Measurements from ENCODE around the gene JUND.

JUND gene

DNA sequence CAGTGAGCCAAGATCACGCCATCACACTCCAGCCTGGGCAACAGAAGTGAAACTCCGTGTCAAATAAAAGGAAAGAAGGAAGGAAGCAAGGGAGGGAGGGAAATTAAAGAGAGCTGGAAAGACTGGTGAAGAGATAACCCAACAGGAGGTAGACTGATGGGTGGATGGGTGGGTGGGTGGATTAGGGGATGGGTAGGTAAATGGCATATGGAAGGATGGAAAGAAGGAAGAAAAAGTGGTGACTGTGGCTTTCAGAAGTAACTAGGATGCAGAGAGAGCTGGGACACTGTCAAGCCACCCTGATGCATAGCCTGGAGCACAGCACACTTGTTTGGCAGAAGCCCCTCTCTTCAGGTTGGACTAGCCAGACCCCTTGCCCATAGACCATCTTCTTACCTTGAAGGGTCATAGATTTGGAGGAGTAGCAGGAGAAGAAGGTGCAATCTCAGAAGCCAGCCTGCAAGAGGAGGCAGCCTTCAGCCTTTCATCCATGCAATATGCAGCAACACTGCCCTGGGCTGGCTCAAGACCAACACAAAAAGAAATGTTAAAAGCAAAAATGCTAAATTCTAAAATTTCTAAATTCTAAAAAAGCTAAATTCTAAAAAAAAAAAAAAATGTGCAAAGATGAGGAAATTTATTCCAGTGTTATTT lies 12.2 kb downstream of the JUND start:
- no peak for DNase-seq (ENCODE audit: low read depth in 2 of 2)

DNA sequence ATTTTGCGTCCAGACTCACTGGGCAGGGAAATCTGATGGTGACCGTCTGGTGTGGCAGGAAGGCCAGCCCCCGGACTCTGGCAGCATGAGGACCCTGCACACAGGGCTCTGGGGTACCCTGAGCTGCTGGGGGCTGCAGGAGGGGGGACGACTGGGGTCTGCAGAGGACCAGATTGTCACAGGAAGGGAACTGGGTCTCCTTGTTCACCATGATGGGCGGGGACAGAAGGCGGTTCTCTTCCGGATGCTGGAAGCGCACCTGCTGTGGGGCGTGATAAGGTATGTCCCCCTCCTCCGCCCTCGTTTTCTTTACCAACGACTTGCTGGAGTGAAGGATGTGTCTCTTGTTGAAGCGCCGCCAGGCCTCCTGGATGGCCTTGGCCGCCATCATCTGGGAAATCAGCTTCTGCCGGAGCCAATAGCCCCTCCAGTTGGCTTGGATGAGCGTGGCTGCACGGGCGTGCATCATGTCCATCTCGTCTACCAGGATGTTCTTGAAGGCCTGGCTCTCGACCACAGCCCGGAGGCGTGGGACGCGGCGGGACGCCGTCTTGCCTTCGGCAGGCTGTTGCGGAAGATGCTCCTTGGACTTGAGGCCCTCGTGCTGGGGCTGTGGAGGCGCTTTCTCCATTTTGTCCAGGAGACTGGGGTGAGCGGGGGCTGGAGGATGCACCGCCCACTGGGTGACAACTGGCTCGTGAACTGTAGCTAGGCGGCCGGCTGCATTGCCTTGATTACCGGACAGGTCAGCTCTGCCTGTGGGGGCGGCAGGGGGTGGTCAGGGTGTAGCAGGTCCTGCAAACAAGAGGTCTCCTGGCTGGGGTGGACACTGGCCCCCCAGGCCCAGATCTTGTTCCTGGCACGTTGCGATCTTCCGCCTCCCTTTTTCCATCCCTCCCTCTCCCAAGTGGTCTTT lies 14.4 kb downstream of the JUND start:
- DNase-seq (ENCODE audit: low read depth in 2 of 2) = no peak

DNA sequence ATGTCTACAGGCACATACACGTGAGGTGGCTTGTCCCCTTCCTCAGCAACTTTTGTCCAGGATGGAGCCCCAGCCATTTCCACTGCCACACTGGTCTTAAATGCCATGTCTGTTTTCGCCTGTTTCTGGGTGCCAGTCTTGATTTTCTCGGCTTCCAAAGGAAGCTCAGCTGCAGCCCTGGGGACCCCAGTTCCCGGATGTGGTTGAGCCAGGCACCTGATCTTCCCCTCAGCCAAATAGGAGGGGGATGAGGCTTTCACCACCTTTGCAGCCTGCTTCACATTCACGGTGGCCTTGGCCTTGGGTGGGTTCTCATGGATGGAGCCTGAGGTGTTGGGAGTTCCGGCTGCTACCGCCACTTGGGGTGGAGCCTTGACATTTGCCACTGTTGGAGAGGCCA lies 15.8 kb downstream of the JUND start:
- no peak for DNase-seq (ENCODE audit: low read depth in 2 of 2)

DNA sequence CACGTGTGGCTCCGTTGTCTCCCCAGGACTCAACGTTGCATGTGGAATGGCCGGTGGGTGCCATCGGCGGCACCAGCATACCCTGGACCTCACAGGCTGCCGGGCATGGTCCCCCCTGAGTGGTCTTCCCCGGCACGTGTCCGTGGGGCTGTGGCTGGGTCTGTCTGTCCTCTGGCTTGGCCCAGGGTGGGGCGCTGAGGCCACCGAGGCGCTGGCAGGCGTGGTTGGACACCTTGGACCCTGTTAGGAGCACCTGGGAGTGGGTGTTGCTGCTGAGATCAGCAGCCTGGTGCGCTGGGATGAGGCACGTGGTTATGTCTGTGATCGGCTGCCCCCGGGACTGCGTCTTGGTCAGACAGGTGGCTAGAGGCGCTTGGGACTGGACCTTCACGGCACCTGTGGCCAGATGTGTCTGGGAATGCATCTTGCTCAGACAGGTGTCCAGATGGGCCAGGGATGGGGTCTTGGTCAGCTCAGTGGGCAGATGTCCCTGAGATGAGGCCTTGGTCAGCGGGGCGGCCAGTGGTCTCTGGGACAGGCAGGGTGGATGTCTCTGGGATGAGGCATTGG lies 16.4 kb downstream of the JUND start:
- no peak for DNase-seq (ENCODE audit: low read depth in 2 of 2)

DNA sequence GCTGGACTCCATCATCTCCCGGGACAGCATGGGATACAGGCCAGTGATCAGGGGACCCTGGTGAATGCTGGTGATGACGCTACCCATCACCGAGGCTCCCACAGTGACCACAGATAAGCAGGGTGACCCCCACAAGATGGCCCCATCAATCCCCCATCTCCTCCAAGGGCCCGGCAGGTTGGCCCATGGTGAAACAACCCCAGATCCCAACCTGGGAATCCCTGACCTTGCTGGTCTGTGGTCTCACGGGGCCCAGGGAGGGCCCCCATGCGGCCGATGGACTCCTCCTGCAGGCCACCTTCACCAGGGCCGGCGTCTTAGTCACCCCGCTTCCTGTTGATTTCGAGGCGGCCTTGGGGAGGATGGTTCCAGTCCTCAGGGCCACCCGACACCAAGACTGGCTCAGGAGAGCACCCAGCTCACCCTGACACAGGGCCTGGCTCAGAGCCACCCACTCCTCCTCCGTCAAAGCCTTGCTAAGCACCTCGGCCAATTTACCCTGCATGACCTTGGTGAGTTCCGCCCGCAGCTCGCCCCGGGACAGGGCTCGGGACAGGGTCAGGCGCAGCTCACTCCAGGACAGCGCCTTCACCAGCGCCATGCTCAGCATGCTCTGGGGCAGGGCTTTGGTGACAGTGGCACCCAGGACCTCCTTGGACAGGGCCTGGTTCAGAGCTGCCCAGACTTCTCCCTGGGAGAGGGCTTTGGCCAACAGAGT lies 17.1 kb downstream of the JUND start:
- no peak for DNase-seq (ENCODE audit: low read depth in 2 of 2)

DNA sequence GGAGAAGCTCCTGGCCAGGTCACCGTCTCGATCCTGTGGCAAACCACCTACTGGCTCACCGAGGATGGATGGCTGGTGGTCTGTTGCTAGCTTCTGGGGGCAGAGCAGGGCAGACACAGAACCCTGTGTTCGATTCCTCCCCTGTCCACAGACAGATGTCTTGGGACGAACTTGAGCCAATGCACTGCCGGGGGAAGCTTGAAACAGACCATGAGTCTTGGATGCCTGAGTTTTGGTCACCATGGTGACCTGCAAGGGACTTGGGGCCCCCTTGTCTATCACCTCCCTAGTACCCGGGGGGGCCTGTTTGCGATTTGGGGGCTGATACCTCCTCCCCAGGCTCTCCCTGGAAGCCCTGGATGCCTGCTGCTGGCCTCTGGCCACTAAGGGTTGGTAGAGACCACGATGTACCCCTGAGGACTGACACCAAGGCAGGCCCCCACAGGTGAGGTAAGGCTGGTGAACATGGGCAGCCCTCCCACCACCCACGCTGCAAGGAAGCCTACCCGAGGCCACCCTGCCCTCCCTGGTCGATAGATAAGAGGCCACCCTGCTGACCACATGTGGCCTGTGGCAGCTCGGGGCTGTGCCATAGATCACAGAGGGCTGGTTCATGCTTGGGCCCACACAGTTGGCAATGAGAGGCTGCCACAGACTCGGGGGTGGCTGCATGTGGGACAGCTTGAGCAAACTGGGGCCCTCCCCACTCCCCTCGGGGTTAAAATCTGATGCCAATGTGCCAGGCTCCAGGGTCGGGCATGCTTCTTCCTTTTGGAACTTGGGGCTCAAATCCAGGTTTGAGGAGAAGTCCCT lies 17.9 kb downstream of the JUND start:
- DNase-seq (ENCODE audit: low read depth in 2 of 2) = no peak

DNA sequence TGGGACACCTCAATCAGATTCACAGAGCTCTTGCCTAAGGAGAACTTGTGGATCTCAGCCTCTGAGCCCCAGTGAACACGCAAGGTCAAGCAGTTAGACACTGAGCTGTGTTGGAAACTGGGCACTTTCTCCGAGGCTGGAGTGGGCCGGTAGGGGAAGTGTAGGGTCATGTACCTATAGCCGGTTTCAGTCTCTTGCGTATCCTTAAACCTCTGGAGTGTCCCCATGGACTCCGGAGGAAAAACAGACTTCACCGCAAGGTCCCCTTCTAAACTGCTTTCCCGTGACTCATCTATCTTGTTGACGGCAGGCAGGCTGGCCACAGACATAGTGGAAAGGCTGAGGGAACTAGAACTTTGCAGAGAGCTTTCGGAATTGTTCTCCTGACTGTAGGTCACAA lies 18.5 kb downstream of the JUND start:
- DNase-seq (ENCODE audit: low read depth in 2 of 2) = no peak

DNA sequence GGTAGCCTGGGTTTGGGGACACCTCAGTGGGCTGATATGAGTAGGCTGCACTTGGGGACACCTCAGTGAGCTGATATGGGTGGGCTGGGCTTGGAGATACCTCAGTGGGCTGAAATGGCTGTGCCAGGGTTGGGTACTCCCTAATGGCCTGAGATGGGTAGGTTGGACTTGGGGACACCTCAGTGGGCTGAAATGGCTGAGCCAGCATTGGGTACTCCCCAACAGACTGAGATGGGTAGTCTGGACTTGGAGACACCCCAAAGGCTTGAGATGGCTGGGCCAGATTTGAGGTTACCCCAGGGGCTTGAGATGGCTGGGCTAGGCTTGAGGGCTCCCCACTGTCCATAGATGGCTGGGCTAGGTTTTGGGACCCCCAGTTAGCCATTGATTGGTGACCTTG lies 19.3 kb downstream of the JUND start:
- no peak for DNase-seq (ENCODE audit: low read depth in 2 of 2)

DNA sequence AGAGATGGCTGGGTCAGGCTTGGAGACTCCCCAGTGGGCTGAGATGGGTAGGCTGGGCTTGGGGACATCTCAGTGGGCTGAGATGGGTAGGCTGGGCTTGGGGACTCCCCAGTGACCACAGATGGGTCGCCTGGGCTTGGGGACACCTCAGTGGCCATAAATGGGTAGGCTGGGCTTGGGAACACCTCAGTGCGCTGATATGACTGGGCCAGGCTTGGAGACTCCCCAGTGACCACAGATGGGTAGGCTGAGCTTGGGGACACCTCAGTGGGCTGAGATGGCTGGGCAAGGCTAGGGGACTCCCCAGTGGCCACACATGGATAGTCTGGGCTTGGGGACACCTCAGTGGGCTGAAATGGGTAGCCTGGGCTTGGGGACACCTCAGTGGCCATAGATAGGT lies 19.9 kb downstream of the JUND start:
- no peak for DNase-seq (ENCODE audit: low read depth in 2 of 2)

DNA sequence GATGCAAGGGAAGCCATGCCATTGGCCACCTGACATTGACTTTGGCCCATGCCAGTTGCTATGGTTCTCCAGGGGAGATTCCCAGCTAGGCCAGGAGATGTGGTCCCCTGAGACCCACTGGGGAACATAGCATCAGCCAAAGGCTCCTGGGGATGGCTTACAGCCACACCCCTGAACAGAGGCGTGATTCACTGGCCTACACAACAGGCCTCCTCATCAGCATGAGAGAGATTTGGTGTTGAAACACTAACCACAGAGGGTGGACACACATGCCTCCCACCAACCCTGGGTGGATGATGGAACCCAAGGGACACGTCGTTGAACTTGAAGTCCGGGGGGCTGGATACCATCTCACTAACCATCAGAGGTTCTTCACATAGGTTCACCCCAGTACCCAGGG lies 21.5 kb downstream of the JUND start:
- no peak for DNase-seq (ENCODE audit: low read depth in 2 of 2)

DNA sequence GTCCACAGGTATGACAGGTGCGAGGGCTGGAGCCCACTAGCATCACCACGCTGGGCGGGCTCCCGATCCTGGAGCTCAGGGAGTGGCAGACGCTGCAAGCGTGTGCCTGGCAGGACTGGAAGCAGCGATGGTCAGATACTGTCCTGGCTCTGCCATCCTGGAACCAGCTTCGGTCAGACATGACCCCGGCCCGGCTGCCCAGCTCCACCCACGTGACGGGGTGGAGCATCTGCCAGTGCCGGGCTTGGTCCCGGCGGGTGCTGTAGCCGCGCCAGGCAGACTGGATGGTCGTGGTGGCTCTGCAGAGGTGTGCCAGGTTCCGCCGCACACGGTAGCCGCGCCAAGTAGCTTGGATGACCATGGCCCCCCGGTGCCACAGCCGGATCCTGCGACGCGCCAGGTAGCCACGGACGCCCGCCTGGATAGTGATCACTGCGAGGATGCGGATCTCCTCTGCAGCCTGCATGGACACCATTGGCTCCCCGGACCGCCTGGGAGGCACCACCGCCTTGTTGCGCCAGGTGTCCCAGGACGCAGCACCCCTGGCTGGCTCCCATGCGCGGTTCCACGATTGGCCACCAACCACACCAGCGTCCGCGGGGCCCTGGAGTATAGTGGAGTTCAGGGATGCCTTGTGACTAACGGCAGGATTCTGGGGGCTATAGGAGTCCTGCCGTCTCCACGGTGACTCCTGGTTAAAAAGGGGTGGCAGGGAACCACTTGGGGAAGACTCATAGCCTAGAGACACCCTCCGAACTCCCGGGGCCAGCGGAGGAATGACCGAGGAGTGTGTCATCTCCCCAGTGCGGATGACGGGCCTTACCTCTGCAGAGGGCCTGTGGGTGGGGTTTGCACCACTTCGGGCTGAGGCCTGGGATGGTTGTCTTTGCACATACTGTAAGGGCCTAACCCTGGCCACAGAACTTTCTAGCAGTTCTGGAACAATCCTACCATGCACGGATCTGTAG lies 23.6 kb downstream of the JUND start:
- no peak for DNase-seq (ENCODE audit: low read depth in 2 of 2)

DNA sequence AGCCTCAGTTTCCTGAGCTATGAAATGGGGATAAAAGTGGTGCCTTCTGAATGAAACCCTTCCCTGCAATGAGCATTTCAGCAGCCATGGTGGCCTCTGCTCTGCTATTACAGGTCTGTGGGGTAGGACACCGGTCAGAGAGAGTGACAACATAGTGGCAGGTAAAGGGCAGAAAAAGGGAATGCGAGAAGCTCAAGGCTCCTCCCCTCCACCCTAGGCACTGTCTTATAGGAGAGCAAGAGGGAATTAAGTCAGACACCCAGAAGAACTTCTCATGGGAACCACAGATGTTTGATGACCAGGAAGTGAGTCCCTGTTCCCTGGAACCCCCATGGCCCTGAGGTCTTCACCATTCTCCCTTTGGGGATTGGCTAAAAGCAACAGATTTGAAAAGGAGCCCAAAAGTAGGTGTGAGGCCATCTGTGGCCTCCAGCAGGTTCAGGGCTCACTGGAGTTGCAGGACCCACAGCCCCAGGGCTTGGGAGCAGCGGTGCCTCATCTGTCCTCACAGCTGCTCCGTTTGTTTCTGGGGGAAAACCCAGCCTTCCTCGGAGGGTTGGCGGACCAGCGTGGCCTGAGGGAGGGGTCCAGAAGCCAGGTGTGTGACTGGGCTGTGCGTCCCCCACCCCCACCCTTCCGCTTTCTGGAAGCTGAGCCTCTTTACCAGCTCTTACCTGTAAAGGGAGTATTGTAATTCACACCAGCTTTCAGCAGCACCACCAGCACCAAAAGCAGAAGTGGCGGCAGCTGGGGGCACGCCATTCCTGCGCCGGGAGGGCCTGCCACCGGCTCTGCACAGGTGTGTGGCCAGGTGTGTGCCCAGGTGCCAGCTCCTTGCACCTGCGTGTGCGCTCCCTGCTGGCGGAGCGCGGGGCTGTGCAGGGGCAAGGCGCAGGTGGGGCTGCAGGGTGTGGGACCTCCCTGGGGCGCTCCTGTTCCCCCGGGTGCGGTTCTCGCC lies 26.6 kb downstream of the JUND start:
- DNase-seq (ENCODE audit: low read depth in 2 of 2) = no peak

DNA sequence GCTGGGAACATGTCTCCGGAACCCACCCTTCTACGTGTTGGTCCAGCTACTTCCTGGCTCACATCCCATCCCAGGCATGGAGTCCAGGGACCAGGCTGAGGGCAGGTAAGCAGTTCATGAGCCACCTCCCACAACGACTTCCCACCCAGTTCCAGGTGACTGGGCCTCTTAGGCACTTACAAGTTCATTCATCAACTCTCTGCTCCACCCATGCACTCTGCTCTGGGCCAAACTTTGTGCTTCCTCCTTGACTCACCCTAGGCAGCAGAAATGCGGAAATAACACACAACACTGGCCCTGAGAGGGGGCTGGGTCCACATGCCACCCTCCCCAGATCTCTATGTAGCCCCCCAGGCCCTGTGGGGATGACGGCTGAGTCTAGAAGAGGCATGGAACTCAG lies 27.7 kb downstream of the JUND start:
- DNase-seq (ENCODE audit: low read depth in 2 of 2) = no peak

DNA sequence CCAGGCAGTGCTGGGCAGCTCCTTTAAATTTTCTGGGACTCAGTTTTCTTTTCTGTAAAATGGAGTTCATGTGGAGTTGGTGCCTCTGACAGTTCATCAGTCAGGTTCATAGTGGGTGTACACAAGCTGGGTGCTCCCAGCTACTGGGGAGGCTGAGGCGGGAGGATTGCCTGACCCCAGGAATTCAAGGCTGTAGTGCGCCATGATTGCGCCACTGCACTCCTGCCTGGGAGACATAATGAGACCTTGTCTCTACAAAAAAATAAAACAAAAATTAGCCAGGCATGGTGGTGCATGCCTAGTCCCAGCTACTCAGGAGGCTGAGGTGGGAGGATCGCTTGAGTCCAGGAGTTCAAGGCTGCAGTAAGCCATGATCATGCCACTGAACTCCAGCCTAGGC lies 28.3 kb downstream of the JUND start:
- DNase-seq (ENCODE audit: low read depth in 2 of 2) = no peak

DNA sequence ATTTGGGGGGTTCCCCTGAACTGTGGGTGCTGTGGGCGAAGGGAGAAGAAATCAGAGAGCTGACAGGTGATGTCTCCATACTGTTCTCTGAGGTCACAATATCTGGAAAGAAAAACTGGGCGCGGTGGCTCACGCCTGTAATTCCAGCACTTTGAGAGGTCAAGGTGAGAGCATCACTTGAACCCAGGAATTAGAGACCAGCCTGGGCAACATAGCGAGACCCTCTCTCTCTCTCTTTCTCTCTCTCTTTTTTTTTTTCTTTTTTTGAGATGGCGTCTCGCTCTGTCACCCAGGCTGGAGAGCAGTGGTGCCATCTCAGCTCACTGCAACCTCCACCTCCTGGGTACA lies 29.1 kb downstream of the JUND start:
- DNase-seq (ENCODE audit: low read depth in 2 of 2) = no peak

DNA sequence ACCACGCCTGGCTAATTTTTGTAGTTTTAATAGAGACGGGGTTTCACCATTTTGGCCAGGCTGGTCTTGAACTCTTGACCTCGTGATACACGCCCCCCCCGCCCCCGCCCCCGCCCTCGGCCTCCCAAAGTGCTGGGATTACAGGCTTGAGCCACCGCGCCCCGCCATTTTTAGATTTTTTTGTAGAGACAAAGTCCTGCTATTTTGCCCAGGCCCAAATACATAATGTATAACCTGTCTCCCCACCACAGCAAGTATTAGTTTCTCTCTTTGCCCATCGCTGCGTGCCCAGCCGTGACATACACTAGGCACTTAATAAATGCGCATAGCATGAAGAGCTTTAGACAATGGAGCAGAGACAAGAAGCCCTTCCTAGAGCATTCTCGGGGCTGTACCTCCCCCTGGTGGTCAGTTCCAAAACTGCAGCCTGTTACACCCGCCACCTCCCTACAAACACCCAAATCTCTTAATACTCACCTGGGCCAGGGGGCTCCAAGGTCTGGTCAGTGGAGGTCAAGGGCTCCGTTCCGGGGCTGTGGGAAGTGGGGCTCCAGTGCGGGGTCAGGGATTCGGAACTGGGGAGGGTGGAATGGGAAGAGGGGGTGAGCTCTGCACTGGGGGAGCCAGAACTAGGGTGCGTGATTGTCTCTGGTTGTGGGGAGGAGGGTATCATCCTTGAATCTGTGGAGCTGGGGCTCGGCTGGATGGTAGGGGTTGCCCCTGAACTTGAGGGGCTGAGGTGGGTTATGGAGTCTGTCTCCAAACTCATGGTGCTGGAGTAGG lies 29.6 kb downstream of the JUND start:
- DNase-seq (ENCODE audit: low read depth in 2 of 2) = peak; percentile 52 to 78

DNA sequence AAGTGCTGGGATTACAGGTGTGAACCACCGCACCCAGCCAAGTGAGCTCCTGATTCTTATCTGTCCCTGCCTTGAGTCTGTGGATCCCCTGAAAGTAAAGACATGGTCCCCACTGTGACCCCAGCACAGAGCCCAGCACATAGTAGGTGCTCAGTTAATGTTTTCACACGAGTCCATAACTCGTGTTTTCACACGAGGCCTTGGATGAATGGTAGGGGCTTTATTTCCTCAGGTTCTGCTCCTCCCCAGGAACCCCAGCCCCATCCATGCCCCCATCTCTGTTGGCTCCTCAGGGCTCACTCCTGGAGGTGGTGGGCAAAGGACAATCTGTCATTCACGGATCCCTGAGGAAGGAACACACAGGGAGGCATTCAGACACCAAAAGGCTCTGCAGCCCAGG lies 31.6 kb downstream of the JUND start:
- DNase-seq (ENCODE audit: low read depth in 2 of 2) = no peak

DNA sequence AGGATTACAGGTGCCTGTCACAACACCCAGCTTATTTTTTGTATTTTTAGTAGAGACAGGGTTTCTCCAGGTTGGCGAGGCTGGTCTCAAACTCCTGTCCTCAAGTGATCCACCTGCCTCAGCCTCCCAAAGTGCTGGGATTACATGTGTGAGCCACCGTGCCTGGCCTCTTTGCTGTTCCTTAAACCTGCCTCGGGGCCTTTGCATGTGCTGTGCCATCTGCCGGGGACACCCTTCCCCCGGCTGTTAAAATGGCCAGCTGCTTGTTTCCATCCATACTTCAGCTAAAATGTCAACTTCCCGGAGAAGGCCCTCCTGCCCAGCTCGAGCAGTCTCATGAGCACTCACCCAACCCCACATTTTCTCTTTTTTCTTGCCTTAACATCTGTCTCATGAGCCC lies 36.1 kb downstream of the JUND start:
- DNase-seq (ENCODE audit: low read depth in 2 of 2) = no peak

DNA sequence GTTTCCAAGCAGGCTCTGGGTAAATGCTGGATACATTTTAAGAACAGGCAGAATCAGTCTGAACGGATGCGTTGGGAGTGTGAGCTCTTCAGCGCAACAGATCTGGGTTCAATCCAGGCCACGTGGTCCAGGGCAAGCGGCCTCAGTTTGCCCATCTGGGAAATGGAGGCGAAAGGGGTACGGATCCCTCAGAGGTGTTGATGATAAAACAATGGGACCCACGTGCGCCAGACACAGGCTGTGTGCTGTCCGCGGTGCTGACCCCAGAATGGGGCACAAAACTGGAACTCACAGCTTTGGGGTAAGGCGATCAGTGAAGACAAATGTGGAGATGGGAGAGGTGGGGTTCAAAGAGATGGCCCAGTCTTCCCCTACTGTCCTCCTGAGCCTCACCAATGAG lies 42.1 kb downstream of the JUND start:
- no peak for DNase-seq (ENCODE audit: low read depth in 2 of 2)

All from stimulated activated CD4-positive, alpha-beta T cell treated with anti-CD3 and anti-CD28 coated beads, Interleukin-12 subunit alpha, Interleukin-12 subunit beta, amount 100 ng/mL, for 24 hours (primary cell).